ENCODE data around the gene PFN2. TPM values are rescaled to one million over a fixed set of nuclear protein-coding genes. Genes with fewer than 3 reads are reported as not detected.
A peak's percentile ranks its signal among the peaks of the same experiment; 100 is the strongest.

The PFN2 gene
- total RNA-seq, 1 donor from 2014 or later: 179 TPM

DNA sequence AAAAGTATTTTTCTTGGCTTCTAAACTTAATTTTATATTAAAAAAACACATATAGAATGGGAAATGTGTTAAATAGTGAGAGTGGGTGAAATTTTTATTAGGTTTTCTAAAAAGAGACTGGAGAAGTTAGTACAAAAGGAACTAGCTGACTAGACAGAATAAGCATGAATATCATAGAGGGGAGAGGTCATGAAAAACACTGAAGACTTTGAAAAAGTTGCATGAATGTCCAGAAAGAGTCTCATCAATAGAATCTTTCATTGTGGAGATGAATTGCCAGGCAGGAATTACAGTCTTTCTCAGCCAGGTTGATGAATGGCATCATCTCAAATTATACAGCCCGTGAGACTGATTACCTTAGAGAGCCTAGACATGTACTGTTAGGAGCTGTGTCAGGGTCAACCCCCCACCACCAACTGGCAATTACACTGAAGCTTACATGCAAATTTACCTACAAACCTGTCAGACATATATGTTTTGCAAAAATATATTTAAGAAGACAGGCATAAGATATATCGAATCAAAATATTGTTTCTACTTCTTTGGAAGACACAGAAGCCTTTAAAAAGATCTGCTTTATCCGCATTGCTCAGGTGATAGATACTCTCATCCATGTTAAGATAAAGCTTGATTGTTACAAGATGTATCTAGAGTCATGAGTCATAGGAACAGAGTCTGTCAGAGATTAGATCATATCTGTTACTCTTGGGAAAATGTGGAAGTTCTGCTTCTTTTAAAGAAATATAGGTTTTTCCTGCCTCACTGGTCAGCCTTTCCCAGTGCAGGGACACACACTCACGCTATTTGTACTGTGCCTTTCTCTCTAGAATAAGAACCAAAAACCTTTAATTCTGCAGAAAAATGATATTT, 34.8 kb upstream of the PFN2 start:
- H3K79me2 ChIP-seq (ENCODE audit: insufficient read depth, low read length): no peaks in the 10 kb centered on the region
- no peaks in the 10 kb centered on the region for H3K9me3 ChIP-seq (ENCODE audit: insufficient read depth, low read depth, low read length)
- no peaks in the 10 kb centered on the region for H3K27me3 Mint-ChIP-seq (ENCODE audit: low read depth, unreplicated experiment)
- H3K27ac ChIP-seq (ENCODE audit: low read depth, low read length): peak overlapping the region; percentile 26
- peak overlapping the region; percentile 0 for H3K27ac Mint-ChIP-seq (ENCODE audit: unreplicated experiment)
- H3K36me3 ChIP-seq (ENCODE audit: insufficient read depth, low read length): no peaks in the 10 kb centered on the region
- H3K4me3 ChIP-seq (ENCODE audit: insufficient read depth, low read depth, low read length): no peak overlapping the region
- FAIRE-seq (no peak), DNase-seq (ENCODE audit: low read depth) (peak; percentile 52)
- H3K4me3 Mint-ChIP-seq (ENCODE audit: unreplicated experiment): no peak overlapping the region
- no peak for TF ChIP-seq EZH2 (IDR thresholded peaks at IDR 0.05; ENCODE audit: insufficient read depth, low read length)
- TF ChIP-seq, protein P1, sequence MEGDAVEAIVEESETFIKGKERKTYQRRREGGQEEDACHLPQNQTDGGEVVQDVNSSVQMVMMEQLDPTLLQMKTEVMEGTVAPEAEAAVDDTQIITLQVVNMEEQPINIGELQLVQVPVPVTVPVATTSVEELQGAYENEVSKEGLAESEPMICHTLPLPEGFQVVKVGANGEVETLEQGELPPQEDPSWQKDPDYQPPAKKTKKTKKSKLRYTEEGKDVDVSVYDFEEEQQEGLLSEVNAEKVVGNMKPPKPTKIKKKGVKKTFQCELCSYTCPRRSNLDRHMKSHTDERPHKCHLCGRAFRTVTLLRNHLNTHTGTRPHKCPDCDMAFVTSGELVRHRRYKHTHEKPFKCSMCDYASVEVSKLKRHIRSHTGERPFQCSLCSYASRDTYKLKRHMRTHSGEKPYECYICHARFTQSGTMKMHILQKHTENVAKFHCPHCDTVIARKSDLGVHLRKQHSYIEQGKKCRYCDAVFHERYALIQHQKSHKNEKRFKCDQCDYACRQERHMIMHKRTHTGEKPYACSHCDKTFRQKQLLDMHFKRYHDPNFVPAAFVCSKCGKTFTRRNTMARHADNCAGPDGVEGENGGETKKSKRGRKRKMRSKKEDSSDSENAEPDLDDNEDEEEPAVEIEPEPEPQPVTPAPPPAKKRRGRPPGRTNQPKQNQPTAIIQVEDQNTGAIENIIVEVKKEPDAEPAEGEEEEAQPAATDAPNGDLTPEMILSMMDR (IDR thresholded peaks at IDR 0.05; ENCODE audit: insufficient read depth, low read depth, low read length): no peak
- peaks cover 12% of the 10 kb centered on the region for H3K4me1 Mint-ChIP-seq (ENCODE audit: low read depth, unreplicated experiment)
- no peak overlapping the region for H2AFZ ChIP-seq (ENCODE audit: low read depth, low read length)
- peak overlapping the region; percentile 44 for H3K4me2 ChIP-seq (ENCODE audit: low read length)
- no peaks in the 10 kb centered on the region for H3K27me3 ChIP-seq (ENCODE audit: insufficient read depth, low read length)
- no peaks in the 10 kb centered on the region for H4K20me1 ChIP-seq (ENCODE audit: insufficient read depth, low read length)
- no peaks in the 10 kb centered on the region for H3K9me3 Mint-ChIP-seq (ENCODE audit: unreplicated experiment)
- peaks cover 13% of the 10 kb centered on the region for H3K4me1 ChIP-seq (ENCODE audit: insufficient read depth, low read length)
- peaks cover 2% of the 10 kb centered on the region for H3K36me3 Mint-ChIP-seq (ENCODE audit: low read depth, unreplicated experiment)
- no peak overlapping the region for H3K9ac ChIP-seq (ENCODE audit: low read length)

DNA sequence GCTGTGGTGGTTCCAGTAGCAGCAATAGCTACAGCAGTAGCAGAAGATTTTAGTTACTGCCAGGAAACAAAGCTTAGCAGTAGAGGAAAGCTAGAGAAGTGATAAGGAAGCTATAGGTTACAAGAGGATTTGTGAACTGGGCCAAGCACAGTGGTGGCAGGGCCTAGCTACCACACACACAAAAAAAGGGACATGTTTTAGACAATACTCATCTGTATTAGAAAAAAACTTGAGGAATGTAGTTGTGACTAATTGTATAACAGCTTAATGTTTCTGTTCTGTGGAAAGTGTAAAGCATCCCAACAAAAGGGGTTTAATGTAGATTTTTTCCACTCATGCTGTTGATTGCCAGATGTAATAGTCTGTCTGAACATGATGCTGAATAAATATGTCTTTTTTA, 29.9 kb upstream of the PFN2 start:
- Histone ChIP-seq H3K9me3 (ENCODE audit: insufficient read depth, low read depth, low read length) (no peaks in the 10 kb centered on the region), H3K4me2 (ENCODE audit: low read length) (no peak overlapping the region), H3K79me2 (ENCODE audit: insufficient read depth, low read length) (no peaks in the 10 kb centered on the region), H3K4me1 (ENCODE audit: insufficient read depth, low read length) (peaks cover 3% of the 10 kb centered on the region), H3K36me3 (ENCODE audit: insufficient read depth, low read length) (no peaks in the 10 kb centered on the region), H3K27me3 (ENCODE audit: insufficient read depth, low read length) (no peaks in the 10 kb centered on the region), H3K9ac (ENCODE audit: low read length) (no peak overlapping the region), H3K27ac (ENCODE audit: low read depth, low read length) (no peak overlapping the region), H3K4me3 (ENCODE audit: insufficient read depth, low read depth, low read length) (no peak overlapping the region), H4K20me1 (ENCODE audit: insufficient read depth, low read length) (no peaks in the 10 kb centered on the region), H2AFZ (ENCODE audit: low read depth, low read length) (no peak overlapping the region)
- H3K36me3 Mint-ChIP-seq (ENCODE audit: low read depth, unreplicated experiment): no peaks in the 10 kb centered on the region
- no peak for TF ChIP-seq EZH2 (IDR thresholded peaks at IDR 0.05; ENCODE audit: insufficient read depth, low read length)
- TF ChIP-seq, protein P1 (IDR thresholded peaks at IDR 0.05; ENCODE audit: insufficient read depth, low read depth, low read length): no peak
- no peak overlapping the region for H3K27ac Mint-ChIP-seq (ENCODE audit: unreplicated experiment)
- no peak overlapping the region for H3K4me3 Mint-ChIP-seq (ENCODE audit: unreplicated experiment)
- H3K4me1 Mint-ChIP-seq (ENCODE audit: low read depth, unreplicated experiment): peaks cover 5% of the 10 kb centered on the region
- H3K9me3 Mint-ChIP-seq (ENCODE audit: unreplicated experiment): no peaks in the 10 kb centered on the region
- FAIRE-seq (peak; percentile 52), DNase-seq (ENCODE audit: low read depth) (peak; percentile 25)
- H3K27me3 Mint-ChIP-seq (ENCODE audit: low read depth, unreplicated experiment): no peaks in the 10 kb centered on the region

DNA sequence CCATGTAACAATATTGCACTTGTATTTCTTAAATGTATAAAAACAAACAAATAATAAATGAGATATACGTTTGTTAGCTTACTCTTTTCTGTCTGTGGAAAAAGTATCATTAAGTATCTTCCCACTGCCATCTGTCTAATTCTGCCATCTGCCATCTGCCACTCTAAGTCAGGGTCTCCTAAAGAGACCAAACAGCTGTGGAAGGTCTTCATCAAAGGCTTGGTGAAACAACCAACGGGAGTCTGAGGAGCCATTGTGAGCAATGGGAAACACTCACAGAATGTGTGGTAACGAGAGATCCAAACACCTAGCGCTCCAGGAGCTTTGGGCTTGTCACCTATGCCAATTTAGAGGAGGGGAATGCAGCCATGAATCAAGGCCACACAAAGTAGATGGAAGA, 28.7 kb upstream of the PFN2 start:
- no peaks in the 10 kb centered on the region for H3K4me1 Mint-ChIP-seq (ENCODE audit: low read depth, unreplicated experiment)
- no peaks in the 10 kb centered on the region for H3K36me3 ChIP-seq (ENCODE audit: insufficient read depth, low read length)
- FAIRE-seq: no peak
- TF ChIP-seq, protein P1 (IDR thresholded peaks at IDR 0.05; ENCODE audit: insufficient read depth, low read depth, low read length): no peak
- TF ChIP-seq EZH2 (IDR thresholded peaks at IDR 0.05; ENCODE audit: insufficient read depth, low read length): no peak
- H4K20me1 ChIP-seq (ENCODE audit: insufficient read depth, low read length): no peaks in the 10 kb centered on the region
- H3K36me3 Mint-ChIP-seq (ENCODE audit: low read depth, unreplicated experiment): no peaks in the 10 kb centered on the region
- peaks cover 7% of the 10 kb centered on the region for H3K9me3 Mint-ChIP-seq (ENCODE audit: unreplicated experiment)
- H3K9me3 ChIP-seq (ENCODE audit: insufficient read depth, low read depth, low read length): no peaks in the 10 kb centered on the region
- H3K4me2 ChIP-seq (ENCODE audit: low read length): no peak overlapping the region
- no peaks in the 10 kb centered on the region for H3K27me3 ChIP-seq (ENCODE audit: insufficient read depth, low read length)
- H3K4me3 ChIP-seq (ENCODE audit: insufficient read depth, low read depth, low read length): no peak overlapping the region
- no peaks in the 10 kb centered on the region for H3K27me3 Mint-ChIP-seq (ENCODE audit: low read depth, unreplicated experiment)
- no peak overlapping the region for H3K4me3 Mint-ChIP-seq (ENCODE audit: unreplicated experiment)
- H3K27ac Mint-ChIP-seq (ENCODE audit: unreplicated experiment): no peak overlapping the region
- H3K79me2 ChIP-seq (ENCODE audit: insufficient read depth, low read length): no peaks in the 10 kb centered on the region
- no peak overlapping the region for H2AFZ ChIP-seq (ENCODE audit: low read depth, low read length)
- H3K9ac ChIP-seq (ENCODE audit: low read length): no peak overlapping the region
- no peaks in the 10 kb centered on the region for H3K4me1 ChIP-seq (ENCODE audit: insufficient read depth, low read length)
- no peak for DNase-seq (ENCODE audit: low read depth)
- no peak overlapping the region for H3K27ac ChIP-seq (ENCODE audit: low read depth, low read length)

All from astrocyte (in vitro differentiated cells and primary cell).